Hematopoietic multipotent progenitor cell treated with erythropoietin and hydrocortisone succinate and interleukin-3 and kit ligand, for 6 days (in vitro differentiated cells): ENCODE data around the gene CFAP20DC.
"Not testable (repeated sequence)": the region's sequence is repeated elsewhere in the genome, so short reads cannot be mapped to it uniquely, and the experiment has no call there.

ENCODE experiments used
- DNase-seq: peaks from one replicate; pipeline ENCODE4 v3.0.0-alpha.2; 2015

CFAP20DC gene

DNA sequence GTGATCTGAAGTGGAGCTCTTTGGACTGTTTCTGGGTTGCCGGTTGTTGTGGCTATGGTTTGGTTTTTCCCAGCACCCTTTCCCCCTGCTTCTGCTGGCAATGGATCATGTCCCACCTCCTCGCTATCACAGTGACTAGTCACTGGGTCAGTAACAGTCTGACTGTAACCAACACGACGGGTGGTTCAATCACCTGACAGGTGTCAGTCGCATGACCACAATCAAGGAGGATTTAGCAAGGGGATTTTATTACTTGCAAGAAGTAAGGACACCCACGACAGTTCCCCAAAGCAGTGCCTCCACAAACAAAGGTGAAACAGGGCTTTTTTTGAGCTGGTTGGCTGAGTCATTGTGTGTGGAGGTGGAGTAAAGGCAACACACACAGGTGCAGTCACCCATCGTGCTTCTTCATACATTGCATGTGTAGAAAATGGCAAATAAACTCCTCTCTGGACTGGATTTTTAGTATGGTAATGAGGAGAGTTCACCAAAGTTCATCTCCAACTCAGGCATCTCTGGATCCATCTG, 324.4 kb downstream of the CFAP20DC start:
- no peak for DNase-seq

DNA sequence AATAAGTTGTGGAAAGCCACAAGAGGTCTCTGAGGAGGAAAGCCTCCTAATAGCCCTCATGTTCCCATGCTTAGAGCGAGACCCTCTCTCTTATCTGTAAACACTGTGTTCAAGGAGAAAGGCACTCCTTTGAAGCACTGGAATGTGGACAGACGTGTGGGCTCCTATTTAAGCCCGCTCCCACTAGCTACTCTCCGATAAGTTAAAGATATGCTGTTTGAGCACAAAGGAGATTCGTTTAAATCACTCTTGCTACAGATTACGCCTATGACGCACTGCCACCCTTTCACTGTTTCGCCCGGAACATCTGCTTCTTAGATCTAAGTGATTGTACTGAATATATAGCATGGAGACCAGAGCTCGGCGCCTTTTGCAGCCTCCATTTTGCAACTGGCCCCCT, 325.5 kb downstream of the CFAP20DC start:
- no peak for DNase-seq

DNA sequence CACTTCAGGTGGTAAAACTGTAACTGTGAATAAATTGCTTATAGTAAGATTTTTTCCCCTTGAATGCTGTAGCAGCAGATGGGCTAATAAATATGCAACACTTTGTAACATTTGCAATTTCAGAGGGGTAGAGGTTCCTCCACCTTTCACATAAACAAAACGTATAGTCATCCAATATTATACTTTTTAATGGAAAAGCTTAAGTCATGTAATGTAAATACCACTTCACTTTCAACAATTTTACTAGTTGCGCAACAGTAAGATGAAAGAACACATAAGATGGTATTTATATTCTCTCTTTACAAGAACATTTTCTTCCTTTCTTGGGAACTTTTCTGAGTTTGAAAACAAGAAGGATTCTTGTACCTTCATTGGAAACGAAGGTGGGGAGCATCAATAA, 326.7 kb downstream of the CFAP20DC start:
- DNase-seq, result no peak

DNA sequence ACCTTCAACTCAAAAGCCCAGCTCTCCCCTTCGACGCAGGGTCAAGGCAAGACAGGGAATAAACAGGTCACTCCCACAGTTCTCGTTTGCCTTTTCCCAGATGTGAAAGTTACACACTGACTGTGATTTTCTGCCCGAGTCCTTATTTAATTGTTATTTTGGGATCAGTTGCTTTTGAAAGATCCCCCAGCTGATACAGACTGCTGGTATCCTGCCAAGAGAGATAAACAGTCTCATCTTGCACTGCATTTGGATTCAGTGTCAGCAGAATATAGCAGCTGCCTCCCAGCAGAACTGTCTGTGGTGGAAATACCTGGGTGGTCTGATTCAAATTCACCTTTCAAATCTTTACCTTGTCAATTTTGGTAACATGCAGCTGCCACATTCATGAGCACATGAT, 327.3 kb downstream of the CFAP20DC start:
- no peak for DNase-seq

DNA sequence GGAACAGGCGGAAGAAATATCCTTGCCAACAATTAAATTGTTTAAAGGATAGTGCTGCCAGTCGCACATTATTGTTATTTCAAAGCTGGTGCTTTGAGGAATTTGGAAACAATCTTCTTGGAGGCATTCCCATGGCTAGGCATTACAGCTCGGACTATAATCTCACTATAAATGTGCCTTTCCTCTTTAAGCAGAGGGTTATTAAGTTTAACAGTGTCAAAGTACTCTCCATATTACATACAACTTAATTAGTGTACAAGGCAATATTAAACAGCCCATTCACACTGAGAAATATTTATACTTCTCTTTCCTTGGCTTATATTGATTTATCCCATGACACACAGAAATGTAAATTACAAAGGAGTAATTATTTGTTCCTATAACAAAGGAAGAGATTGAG, 329.3 kb downstream of the CFAP20DC start:
- no peak for DNase-seq

DNA sequence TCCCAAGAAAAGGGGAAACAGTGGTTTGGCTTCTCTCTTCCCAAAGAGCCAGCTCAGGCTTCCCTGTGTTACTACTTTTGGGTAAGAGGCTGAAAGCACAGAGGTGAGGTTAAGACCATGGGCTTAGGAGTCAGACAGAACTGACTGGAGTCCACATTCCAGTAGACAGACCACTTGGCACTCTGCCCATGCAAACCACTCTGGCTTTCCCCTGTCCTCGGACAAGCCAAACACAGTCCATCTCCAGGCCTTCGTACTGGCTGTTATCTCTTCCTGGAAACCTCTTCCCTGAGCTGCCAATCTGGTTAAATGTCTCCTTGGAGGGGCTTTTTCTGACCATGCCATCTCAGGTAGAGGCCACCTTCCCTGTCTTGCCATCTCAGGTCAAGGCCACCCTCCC, 330.1 kb downstream of the CFAP20DC start:
- DNase-seq, result no peak

DNA sequence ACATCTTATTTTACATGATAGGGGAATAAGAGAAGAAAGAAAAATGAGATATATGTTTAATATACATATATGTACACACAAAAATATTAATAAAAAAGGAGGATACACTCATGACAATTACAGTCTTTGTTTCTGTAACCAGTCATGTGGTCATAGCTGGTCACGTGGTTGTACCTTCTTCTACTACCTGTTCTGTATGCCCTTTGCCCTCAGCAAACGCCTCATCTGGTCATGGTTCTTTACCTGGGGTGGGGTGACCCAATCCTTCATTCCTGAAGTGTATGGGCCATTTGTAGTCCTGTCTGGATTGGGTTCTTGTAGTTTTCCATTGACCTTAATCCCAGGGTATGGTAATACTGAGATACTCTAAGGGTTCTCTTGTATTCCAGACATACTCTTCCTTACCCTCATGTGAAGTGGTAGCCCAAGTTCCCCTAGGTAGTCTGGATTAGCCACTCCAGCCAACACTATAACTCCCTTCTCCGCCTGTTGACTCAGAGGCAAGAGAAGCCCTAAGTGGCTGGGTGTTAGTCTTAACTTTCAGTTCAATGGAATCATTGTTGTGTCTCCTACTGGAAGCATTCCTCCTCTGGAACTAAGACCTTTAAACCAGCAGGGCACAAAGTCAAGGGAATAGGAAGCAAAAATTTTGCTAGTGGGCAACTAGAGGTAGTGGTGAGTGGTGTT, 336.0 kb downstream of the CFAP20DC start:
- DNase-seq, result no peak

DNA sequence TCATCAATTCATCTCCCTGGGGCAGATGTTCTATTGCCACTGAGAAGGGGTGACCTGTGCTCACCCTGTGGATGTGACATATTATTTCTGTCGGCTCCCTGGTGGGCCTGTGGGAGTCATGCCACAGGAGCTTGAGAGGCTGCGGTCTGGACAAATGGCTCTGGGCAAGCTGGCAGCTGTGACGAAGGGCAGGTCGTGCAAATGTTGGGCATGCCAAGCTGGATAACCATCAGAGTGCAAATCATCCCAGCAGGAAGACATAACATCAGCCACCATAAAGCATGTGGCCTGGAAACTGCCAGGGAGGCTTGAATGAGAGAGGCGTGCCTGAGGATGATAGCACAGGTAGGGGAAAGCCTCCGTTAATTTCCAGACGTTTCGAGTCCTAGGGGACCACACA, 338.0 kb downstream of the CFAP20DC start:
- no peak for DNase-seq

DNA sequence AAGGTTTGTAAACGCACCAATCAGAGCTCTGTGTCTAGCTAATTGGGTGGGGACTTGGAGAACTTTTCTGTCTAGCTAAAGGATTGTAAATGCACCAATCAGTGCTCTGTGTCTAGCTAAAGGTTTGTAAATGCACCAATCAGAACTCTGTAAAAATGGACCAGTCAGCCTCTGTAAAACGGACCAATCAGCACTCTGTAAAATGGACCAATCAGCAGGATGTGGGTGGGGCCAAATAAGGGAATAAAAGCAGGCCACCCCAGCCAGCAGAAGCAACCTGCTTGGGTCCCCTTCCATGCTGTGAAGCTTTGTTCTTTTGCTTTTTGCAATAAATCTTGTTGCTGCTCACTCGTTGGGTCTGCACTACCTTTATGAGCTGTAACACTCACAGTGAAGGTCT, 340.8 kb downstream of the CFAP20DC start:
- not testable (repeated sequence) for DNase-seq

DNA sequence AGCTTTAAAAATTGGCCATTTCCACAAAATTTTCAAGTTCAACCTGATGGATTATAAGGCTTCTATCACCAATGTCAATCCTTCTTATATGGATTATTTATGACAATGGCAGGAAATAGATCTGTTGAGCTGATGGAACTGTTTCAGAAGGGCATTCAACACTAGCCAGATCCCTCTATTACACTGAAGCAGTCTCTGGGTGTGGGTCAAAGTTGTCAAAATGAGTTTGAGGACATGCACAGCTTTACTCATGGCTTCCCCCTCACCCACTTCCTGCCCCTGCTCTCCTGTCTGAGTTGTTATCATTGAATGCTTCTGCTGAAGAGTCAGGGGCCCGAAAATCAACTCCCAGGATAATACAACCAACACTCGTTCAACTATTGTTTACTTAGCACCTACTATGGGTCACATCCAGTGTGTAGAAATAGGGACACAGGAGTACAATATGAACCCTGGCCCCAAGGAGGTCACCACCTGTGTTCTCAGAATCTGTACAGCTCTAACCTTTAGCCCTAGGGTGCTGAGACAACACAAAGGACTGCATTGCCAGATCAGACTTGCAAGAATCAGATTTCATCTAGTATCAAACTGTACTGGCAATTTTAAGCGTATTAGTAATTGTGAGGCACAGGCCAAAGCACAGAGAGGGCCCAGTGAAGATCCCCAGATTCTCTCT, 341.6 kb downstream of the CFAP20DC start:
- no peak for DNase-seq

DNA sequence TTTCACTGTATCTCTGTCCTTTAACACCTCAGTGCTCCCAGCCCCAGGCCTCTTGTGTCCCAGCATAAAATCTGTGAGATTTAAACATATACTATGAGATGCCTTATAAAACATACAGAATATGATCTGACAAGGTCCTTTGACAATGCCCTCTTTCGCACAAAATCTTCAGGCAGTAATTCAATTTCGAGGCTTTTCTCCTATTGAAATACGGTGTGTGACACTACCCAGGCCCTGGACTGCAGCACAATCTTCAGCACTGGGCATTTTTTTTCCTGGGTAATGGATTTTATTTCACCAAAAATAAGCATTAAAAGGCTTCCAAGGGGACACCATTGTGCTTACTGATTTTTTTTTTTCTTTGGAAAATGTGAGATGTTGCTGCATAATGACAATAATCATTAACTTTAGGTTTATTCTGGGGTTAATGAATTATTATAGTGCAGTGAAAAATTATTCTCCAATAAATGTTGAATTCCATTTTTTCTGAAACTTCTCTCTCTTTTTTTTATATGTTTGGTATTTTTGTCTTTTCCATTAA, 342.4 kb downstream of the CFAP20DC start:
- DNase-seq, result no peak

DNA sequence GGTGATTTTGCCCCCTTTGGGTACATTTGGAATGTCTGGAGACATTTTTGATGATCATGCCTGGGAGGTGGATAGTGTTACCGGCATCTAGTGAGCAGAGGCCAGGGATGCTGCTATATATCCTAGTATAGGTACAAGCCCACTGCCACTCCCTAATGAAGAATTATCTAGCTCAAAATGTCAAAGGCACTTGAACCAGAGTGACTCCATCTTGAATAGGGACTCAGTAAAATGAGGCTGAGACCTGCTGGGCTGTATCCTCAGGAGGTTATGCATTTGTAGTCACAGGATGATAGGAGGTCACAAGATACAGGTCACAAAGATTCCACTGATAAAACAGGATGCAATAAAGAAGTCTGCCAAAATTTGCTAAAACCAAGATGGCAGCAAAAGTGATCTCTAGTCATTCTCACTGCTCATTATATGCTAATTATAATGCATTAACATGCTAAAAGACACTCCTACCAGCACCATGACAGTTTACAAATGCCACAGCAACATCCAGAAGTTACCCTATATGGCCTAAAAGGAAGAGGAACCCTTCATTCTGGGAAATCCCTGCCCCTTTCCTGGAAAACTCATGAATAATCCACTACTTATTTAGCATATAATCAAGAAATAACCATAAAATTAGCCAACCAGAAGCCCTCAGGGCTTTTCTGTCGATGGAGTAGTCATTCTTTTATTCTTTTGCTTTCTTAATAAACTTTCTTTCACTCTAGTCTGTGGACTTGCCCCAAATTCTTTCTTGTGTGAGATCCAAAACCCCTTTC, 343.2 kb downstream of the CFAP20DC start:
- DNase-seq, result no peak

DNA sequence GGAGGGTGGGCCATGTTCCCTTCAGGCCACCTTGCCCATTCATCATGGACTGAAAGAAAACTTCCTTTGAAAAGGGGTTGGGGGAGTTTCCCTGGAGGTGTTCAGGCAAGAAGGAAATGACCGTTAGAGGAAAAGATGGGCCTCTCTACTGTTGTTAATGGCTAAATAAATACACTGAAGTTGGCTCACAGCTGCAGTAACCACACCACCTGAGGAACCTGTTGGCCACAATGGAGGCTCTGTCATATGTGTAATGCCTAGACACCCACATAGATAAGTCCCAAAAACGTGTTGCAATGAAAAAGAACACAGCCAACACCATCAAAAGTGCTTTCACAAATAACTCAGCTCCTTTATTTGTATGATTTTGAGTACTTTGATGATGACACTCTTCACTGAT, 345.1 kb downstream of the CFAP20DC start:
- no peak for DNase-seq

DNA sequence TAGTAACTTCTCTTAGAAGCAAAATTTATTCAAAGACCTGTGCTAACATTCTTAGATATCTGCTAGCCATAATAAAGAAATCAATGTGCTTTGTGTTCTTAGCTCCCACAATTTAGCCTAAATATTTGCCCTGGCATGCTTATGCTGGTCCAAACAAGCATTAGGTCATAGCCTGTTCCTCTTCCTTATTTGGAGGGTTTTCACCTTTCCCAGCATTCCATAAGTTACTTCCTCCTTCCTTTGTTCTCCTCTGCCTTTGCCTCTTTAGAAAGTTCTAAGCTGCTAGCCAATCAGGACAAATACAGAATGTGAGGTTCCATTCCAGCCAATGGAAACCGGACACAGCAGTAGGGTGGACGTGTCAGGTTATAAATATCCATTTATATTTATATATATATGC, 345.5 kb downstream of the CFAP20DC start:
- DNase-seq, result not testable (repeated sequence)

DNA sequence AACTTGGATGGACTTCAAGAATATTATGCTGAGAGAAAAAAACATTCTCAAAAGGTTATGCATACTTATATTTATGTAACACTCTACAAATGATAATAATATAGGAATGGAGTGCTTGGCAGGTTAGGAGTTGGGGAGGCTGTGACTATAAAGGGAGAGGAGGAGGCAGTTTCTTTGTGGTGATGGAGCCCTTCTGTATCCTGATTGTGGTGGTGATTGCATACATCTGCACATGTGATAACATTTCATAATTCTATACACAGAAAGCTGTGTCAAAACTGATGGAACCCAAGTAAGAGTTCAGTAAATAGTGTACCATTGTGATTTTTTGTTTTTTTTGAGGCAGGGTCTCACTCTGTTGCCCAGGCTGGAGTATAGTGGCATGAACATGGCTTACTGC, 351.6 kb downstream of the CFAP20DC start:
- DNase-seq, result peak; percentile 29

DNA sequence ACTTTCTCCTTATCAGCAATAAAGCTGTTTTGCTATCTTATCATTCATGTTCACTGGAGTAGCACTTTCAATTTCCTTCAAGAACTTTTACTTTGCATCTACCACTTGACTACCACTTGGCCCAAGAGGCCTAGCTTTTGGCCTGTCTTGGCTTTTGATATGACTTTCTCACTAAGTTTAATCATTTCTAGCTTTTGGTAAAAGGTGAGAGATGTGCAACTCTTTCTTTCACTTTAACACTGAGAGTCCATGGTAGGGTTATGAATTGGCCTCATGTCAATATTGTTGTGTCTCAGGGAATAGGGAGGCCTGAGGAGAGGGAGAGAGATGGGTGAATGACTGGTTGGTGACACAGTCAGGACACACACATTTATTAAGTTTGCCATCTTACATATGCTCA, 352.3 kb downstream of the CFAP20DC start:
- no peak for DNase-seq

DNA sequence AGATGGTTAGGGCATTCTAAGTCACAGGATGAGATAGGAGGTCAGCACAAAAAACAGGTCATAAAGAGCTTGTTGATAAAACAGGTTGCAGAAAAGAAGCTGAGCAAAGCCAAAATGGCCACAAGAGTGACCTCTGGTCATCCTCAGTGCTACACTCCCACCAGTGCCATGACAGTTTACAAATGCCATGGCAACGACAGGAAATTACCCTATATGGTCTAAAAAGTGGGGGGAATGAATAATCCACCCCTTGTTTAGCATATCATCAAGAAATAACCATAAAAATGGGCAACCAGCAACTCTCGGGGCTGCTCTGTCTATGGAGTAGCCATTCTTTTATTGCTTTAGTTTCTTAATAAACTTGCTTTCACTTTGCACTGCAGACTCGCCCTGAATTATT, 353.0 kb downstream of the CFAP20DC start:
- DNase-seq, result not testable (repeated sequence)

DNA sequence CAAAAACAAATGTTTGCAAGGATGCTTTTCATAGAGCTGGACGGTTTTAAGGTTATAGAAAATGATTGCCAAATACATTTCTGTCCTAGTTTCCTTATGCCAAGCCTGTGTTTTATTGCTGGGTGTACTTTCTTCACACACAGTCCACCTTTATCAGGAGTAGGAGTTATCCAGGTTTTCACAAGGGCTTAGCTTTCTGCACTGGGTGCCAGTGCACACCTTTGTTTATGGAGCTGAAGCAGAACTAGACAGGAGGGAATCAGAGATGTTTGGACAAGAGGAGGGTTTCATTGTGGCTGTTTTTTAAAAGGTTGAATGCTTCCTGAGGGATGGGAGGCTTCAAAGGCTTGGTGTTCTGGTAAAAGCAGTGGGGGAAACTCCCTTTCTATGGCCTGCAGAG, 353.7 kb downstream of the CFAP20DC start:
- no peak for DNase-seq

DNA sequence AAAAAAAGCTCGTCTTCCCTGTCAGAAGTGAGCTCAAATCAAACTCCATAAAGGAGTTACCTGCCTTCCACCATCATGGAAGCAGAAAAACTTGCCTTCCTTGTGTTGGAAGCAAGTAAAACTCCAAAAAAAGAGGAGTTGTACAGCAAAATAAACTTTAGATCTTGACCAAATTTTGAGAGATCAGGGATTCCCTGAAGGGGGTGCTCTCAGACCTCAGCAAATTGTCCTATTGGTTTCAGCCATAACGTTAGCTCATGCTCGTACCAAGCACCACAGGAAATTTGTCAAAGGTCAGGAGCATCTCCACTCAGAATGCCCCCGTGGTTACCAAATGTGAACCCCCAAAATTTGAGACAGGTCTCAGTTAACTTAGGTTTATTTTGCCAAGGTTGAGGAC, 354.5 kb downstream of the CFAP20DC start:
- DNase-seq, result not testable (repeated sequence)

DNA sequence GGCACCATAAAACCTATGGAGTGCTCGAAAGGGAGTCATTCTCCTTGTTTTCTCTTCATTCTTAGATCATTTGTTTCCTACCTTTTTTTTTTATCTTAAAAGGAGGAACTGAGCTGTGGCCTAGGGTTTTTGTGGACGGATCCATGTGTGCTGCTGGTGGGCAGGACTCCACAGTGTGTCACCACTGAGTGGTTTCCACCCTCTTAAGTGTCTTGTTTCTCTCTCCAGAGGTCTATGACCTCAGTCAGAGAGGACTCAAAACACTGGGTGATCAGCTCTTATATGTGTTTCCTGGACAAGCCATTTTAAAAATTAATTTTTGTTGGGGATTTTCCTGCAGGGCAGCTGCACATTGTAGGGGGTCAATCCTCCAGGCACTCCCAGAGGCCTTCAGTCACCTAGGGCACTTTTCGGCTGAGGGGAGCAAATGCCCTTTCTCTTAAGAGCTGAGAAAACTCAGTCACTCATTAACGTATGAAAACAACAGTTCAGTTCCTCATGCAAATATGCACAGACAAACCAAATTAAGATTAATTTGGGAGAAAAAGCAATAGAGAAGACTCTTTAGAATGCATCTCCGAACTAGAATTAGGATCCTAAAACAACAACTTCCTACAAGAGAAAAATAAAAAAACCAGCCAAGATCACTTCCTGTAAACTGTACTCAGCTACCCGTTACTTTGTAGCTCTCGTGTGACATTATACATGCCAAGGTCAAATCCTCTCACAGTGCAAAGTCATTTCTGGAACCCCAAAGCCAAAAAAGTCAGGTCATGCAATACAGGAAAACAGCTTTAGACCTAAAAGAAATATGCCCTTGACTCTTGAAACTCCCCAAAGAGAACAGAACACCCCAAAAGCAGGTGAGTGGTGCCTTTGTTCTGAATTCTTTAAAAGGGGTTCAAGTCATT, 355.6 kb downstream of the CFAP20DC start:
- DNase-seq, result peak; percentile 25

DNA sequence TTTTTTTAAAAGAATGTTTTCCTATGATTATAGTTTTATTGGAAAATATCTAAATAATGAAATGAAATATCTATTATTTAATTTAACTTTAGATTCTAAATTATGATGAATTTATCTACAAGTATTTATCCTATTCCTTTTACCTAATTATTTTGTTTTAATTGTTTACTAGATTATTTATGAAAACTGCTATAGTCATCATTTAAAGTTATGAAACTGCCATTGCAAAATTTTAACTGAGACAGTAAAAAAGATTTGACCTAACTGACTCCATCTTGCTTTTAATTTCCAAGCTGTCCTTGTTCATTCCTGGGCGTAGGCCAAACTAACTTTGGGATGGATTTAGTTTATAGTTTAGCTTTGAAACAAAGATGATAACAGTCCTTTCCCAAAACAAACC, 357.3 kb downstream of the CFAP20DC start:
- DNase-seq, result no peak
